T-cell (primary cell): Measurements from ENCODE around the gene COL8A2. TPM values are rescaled to one million over a fixed set of nuclear protein-coding genes. Genes with fewer than 3 reads are reported as not detected.

ENCODE experiments used
- ATAC-seq, 4 experiments: fragments of 200-7000 bp in 3 of 4; fragments of 150-1000 bp in 1 of 4; cut with Tn5 transposase; replicated peaks in 1 of 4; 1 replicate in 3 of 4; 2 replicates in 1 of 4; pipeline ENCODE4 v1.10.0; 2021; ENCODE audit warnings: moderate library complexity in 3 of 4, mild to moderate bottlenecking in 2 of 4, moderate number of reproducible peaks in 1 of 4
- CTCF ChIA-PET, 2 donors: fragments of 300-600 bp; sonication (Branson Sonifier 250); formaldehyde crosslinking; loops; one replicate each; lab custom pipeline; 2022; ENCODE audit warnings: antibody characterized with exemption in 2 of 2; lab: Charles Lee
- POLR2A ChIA-PET, 2 donors: fragments of 300-600 bp; sonication (Branson Sonifier 250); formaldehyde crosslinking; loops; one replicate each; lab custom pipeline; 2022; ENCODE audit warnings: antibody characterized with exemption in 2 of 2; lab: Charles Lee
- DNase-seq, 35 experiments: peaks; one replicate each; pipeline versions ENCODE4 v3.0.0 to v3.0.0-alpha.2; 2013 to 2023
- H3K27ac ChIP-seq: one replicate; pipeline ENCODE4 v1.5.1; 2013; ENCODE audit warnings: low read length
- H3K27me3 ChIP-seq, 2 experiments: replicated peaks in 1 of 2; 1 replicate in 1 of 2; 2 replicates in 1 of 2; pipeline versions ENCODE4 v1.6.1 to v1.7.0; 2013; ENCODE audit warnings: low read length in 1 of 2, mixed read lengths in 1 of 2; ENCODE audit not compliant: control insufficient read depth in 2 of 2, insufficient read depth in 2 of 2; ENCODE audit errors: extremely low read depth in 1 of 2
- H3K36me3 ChIP-seq, 2 donors: 1 replicate in 1 of 2; 2 replicates in 1 of 2; pipeline versions ENCODE4 v1.6.1 to v1.7.0; 2013; ENCODE audit warnings: low read length in 1 of 2; ENCODE audit not compliant: control insufficient read depth in 2 of 2, insufficient read depth in 1 of 2; ENCODE audit errors: extremely low read depth in 1 of 2
- H3K4me1 ChIP-seq, 2 experiments: 1 replicate in 1 of 2; 2 replicates in 1 of 2; pipeline versions ENCODE4 v1.6.1 to v1.7.0; 2013; ENCODE audit warnings: low read length in 2 of 2, mixed read lengths in 1 of 2; ENCODE audit not compliant: insufficient read depth in 2 of 2, control insufficient read depth in 1 of 2; ENCODE audit errors: extremely low read depth in 1 of 2
- H3K4me3 ChIP-seq, 2 donors: 1 replicate in 1 of 2; 2 replicates in 1 of 2; pipeline versions ENCODE4 v1.5.1 to v1.7.0; 2013; ENCODE audit warnings: mild to moderate bottlenecking in 2 of 2, low read length in 1 of 2, moderate library complexity in 1 of 2; ENCODE audit not compliant: control insufficient read depth in 1 of 2; ENCODE audit errors: extremely low read depth in 1 of 2
- H3K9me3 ChIP-seq: 2 replicates; pipeline ENCODE4 v1.7.0; 2013
- H3K27ac Mint-ChIP-seq, 2 donors: one replicate each; pipeline ENCODE4 v1.8.0; 2020 to 2021; ENCODE audit warnings: mild to moderate bottlenecking in 2 of 2, mixed read lengths in 2 of 2
- H3K27me3 Mint-ChIP-seq, 2 donors: one replicate each; pipeline ENCODE4 v1.8.0; 2021 to 2022; ENCODE audit warnings: mixed read lengths in 2 of 2
- H3K36me3 Mint-ChIP-seq: one replicate; pipeline ENCODE4 v1.8.0; 2021; ENCODE audit warnings: mixed read lengths
- H3K4me1 Mint-ChIP-seq, 3 donors: one replicate each; pipeline ENCODE4 v1.8.0; 2020 to 2022; ENCODE audit warnings: mixed read lengths in 3 of 3, mild to moderate bottlenecking in 1 of 3
- H3K4me3 Mint-ChIP-seq, 3 donors: one replicate each; pipeline ENCODE4 v1.8.0; 2020 to 2022; ENCODE audit warnings: mild to moderate bottlenecking in 3 of 3, mixed read lengths in 3 of 3, moderate library complexity in 3 of 3
- H3K9me3 Mint-ChIP-seq, 3 donors: one replicate each; pipeline ENCODE4 v1.8.0; 2020 to 2022; ENCODE audit warnings: mixed read lengths in 3 of 3
- WGBS: methylation state at CpG from one replicate; pipeline ENCODE4 v1.1.5; 2013; ENCODE audit warnings: missing lambda C conversion rate; ENCODE audit not compliant: insufficient coverage; 5-methylcytosine and 5-hydroxymethylcytosine counted together
- total RNA-seq, 35 experiments: library from RNA in 6 of 35; stranded (reverse) in 6 of 35; fragments of 120-200 nt in 1 of 35; gene quantifications; one replicate each; pipeline versions ENCODE4 v1.2.1 to v1.2.4 and lab custom pipeline; 2013 to 2026

COL8A2 gene
- total RNA-seq, 5 donors from 2014 or later (not counting 1 experiment from before 2014, with no cell fraction given): 0.08 to 0.15 (median 0.09) TPM; not detected in 1

- Mint-ChIP-seq H3K9me3 (no peaks in the 10 kb centered on the region), H3K36me3 (no peaks in the 10 kb centered on the region), H3K4me1 (peaks cover 29% of the 10 kb centered on the region in 3 donors), H3K27ac (no peak overlapping the region), H3K4me3 (peak overlapping the region in 1 of 3 donors; percentile 5), H3K27me3 (peaks cover 43 to 46% of the 10 kb centered on the region in 2 donors)
- Histone ChIP-seq H3K4me3 (no peak overlapping the region), H3K27me3 (peaks cover 0 to 58% of the 10 kb centered on the region in 2 experiments), H3K4me1 (peaks cover 3 to 21% of the 10 kb centered on the region in 2 experiments), H3K36me3 (no peaks in the 10 kb centered on the region), H3K9me3 (no peaks in the 10 kb centered on the region), H3K27ac (no peak overlapping the region)
- peak in 1 of 35 experiments; percentile 34 for DNase-seq
- peak; percentile 22 to 61 (median 30) for ATAC-seq
- ChIA-PET CTCF (interaction anchor here in 1 of 2 donors (0.5 kb wide), 1 partner anchor 38 kb away, joined by 5 read pairs; no protein-coding TSS in a partner anchor), POLR2A (no interaction called here)
- 51% methylated on average over 6 of the region's 8 CpGs for WGBS
Measured at GRCh38 chr1:36123356-36123755, 1.7 kb downstream of the COL8A2 start.

GRCh38 chr1:36122062-36123030 is 2.7 kb downstream of the COL8A2 start:
- H3K27ac Mint-ChIP-seq: peak overlapping the region in 1 of 2 donors; percentile 27
- no peak for DNase-seq
- H3K27me3 ChIP-seq: peaks cover 0 to 61% of the 10 kb centered on the region in 2 experiments
- POLR2A ChIA-PET: no interaction called here
- CTCF ChIA-PET: no interaction called here
- no peaks in the 10 kb centered on the region for H3K36me3 ChIP-seq
- peaks cover 3 to 20% of the 10 kb centered on the region in 2 experiments for H3K4me1 ChIP-seq
- ATAC-seq: no peak
- H3K27ac ChIP-seq: no peak overlapping the region
- H3K27me3 Mint-ChIP-seq: peaks cover 43 to 46% of the 10 kb centered on the region in 2 donors
- 82% methylated on average over 12 of the region's 12 CpGs for WGBS
- peaks cover 29% of the 10 kb centered on the region in 3 donors for H3K4me1 Mint-ChIP-seq
- H3K36me3 Mint-ChIP-seq: no peaks in the 10 kb centered on the region
- no peak overlapping the region for H3K4me3 ChIP-seq
- H3K9me3 ChIP-seq: no peaks in the 10 kb centered on the region
- H3K9me3 Mint-ChIP-seq: no peaks in the 10 kb centered on the region
- no peak overlapping the region for H3K4me3 Mint-ChIP-seq

- ChIA-PET POLR2A (no interaction called here), CTCF (no interaction called here)
- no peaks in the 10 kb centered on the region for H3K36me3 Mint-ChIP-seq
- H3K4me3 Mint-ChIP-seq: no peak overlapping the region
- Histone ChIP-seq H3K4me3 (no peak overlapping the region), H3K27ac (no peak overlapping the region), H3K4me1 (peaks cover 0 to 4% of the 10 kb centered on the region in 2 experiments), H3K36me3 (no peaks in the 10 kb centered on the region), H3K9me3 (no peaks in the 10 kb centered on the region), H3K27me3 (peaks cover 0 to 50% of the 10 kb centered on the region in 2 experiments)
- WGBS: 86% methylated on average over 4 of the region's 9 CpGs
- ATAC-seq (no peak), DNase-seq (no peak)
- H3K9me3 Mint-ChIP-seq: no peaks in the 10 kb centered on the region
- peaks cover 14 to 17% (median 16%) of the 10 kb centered on the region in 3 donors for H3K4me1 Mint-ChIP-seq
- no peak overlapping the region for H3K27ac Mint-ChIP-seq
- H3K27me3 Mint-ChIP-seq: peaks cover 32 to 37% of the 10 kb centered on the region in 2 donors
Measured at GRCh38 chr1:36119456-36119855, 5.6 kb downstream of the COL8A2 start.

- H3K4me1 ChIP-seq: peaks cover 0 to 3% of the 10 kb centered on the region in 2 experiments
Measured at GRCh38 chr1:36118447-36119204, 6.4 kb downstream of the COL8A2 start.

GRCh38 chr1:36116901-36117300 is 8.1 kb downstream of the COL8A2 start:
- Mint-ChIP-seq H3K4me1 (no peaks in the 10 kb centered on the region), H3K27ac (no peak overlapping the region), H3K36me3 (no peaks in the 10 kb centered on the region), H3K4me3 (no peak overlapping the region), H3K9me3 (no peaks in the 10 kb centered on the region), H3K27me3 (peaks cover 7 to 15% of the 10 kb centered on the region in 2 donors)
- 73% methylated on average over 4 of the region's 5 CpGs for WGBS
- Histone ChIP-seq H3K27ac (no peak overlapping the region), H3K27me3 (peaks cover 0 to 28% of the 10 kb centered on the region in 2 experiments), H3K36me3 (no peaks in the 10 kb centered on the region), H3K4me3 (no peak overlapping the region), H3K4me1 (no peaks in the 10 kb centered on the region), H3K9me3 (no peaks in the 10 kb centered on the region)
- ATAC-seq (no peak), DNase-seq (no peak)
- ChIA-PET CTCF (no interaction called here), POLR2A (no interaction called here)

More at GRCh38 chr1:36118447-36119204, 6.4 kb downstream of the COL8A2 start:
- Mint-ChIP-seq H3K27me3 (peaks cover 24 to 30% of the 10 kb centered on the region in 2 donors), H3K4me1 (peaks cover 10 to 15% (median 12%) of the 10 kb centered on the region in 3 donors), H3K4me3 (no peak overlapping the region), H3K9me3 (no peaks in the 10 kb centered on the region), H3K36me3 (no peaks in the 10 kb centered on the region), H3K27ac (no peak overlapping the region)
- 82% methylated on average over 6 of the region's 10 CpGs for WGBS
- Histone ChIP-seq H3K9me3 (no peaks in the 10 kb centered on the region), H3K27me3 (peaks cover 0 to 44% of the 10 kb centered on the region in 2 experiments), H3K4me3 (no peak overlapping the region), H3K27ac (no peak overlapping the region), H3K36me3 (no peaks in the 10 kb centered on the region)
- POLR2A ChIA-PET: no interaction called here
- no peak for DNase-seq
- ATAC-seq: no peak
- CTCF ChIA-PET: interaction anchor here in 1 of 2 donors (0.5 kb wide), 1 partner anchor 9 kb away, joined by 6 read pairs; no protein-coding TSS in a partner anchor

GRCh38 chr1:36115931-36116330 is 9.1 kb downstream of the COL8A2 start:
- H3K4me1 ChIP-seq: peaks cover 0 to 3% of the 10 kb centered on the region in 2 experiments
- Mint-ChIP-seq H3K4me3 (no peak overlapping the region), H3K9me3 (no peaks in the 10 kb centered on the region), H3K36me3 (no peaks in the 10 kb centered on the region), H3K27ac (no peak overlapping the region), H3K27me3 (peaks cover 4 to 12% of the 10 kb centered on the region in 2 donors), H3K4me1 (peaks cover 5 to 8% (median 6%) of the 10 kb centered on the region in 3 donors)
- WGBS: 100% methylated on average over 3 of the region's 5 CpGs
- CTCF ChIA-PET: no interaction called here
- POLR2A ChIA-PET: interaction anchor here in 1 of 2 donors (0.7 kb wide), 1 partner anchor 48 kb away, joined by 4 read pairs; no protein-coding TSS in a partner anchor
- no peak for ATAC-seq
- H3K27ac ChIP-seq: no peak overlapping the region
- no peak overlapping the region for H3K4me3 ChIP-seq
- H3K27me3 ChIP-seq: peaks cover 0 to 25% of the 10 kb centered on the region in 2 experiments
- DNase-seq: no peak
- no peaks in the 10 kb centered on the region for H3K9me3 ChIP-seq
- H3K36me3 ChIP-seq: no peaks in the 10 kb centered on the region
